ENCODE measurements around the gene ADI1.
"Not testable (repeated sequence)": the region's sequence is repeated elsewhere in the genome, so short reads cannot be mapped to it uniquely, and the experiment has no call there.

Gene ADI1

GRCh38 chr2:3492475-3492787 is 26.9 kb downstream of the ADI1 start:
- DNase-seq = not testable (repeated sequence)

DNA sequence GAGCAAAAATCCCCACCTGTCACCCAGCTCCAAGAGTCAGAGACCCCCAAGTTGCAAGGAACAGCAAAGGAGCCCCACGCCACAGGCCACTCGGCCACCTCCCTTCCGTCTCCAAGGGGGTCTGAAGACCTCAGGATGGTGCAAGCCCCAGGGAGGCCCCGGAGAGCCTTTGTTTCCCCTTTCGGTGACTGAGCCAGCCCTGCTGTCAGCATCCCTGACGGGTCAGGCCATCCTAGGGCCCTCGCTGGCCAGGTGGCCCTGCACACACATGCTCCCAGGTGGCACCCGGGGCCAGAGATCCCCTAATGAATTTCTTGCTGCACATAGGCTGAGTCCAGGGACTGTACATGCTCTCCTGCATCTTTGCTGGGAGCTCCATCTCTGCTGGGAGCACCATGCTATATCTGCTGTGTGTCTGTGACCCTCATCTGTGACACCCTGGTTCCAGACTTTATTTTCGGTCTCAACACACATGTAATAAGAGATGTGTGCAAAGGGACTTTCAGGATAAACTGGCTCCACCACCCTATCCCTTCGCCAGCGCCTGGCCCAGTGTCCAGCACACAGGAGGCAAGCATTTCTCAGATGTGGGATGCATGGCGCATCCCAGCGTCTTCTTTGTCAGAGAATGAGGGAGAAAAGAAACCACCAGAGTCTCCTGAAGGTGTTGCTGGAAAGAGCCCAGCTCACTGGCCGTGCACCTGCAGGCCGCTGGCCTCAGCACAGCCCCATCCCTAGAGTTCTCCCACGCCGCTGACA is 27.4 kb downstream of the ADI1 start:
- no peak for DNase-seq

- no peak for DNase-seq
Measured at GRCh38 chr2:3491306-3491705, 28.0 kb downstream of the ADI1 start.

GRCh38 chr2:3490191-3491170 is 28.9 kb downstream of the ADI1 start:
- DNase-seq = no peak

- DNase-seq = no peak
Measured at GRCh38 chr2:3489764-3490115, 29.6 kb downstream of the ADI1 start.

- DNase-seq = no peak
Measured at GRCh38 chr2:3488855-3489763, 30.2 kb downstream of the ADI1 start.

GRCh38 chr2:3488061-3488531 is 31.2 kb downstream of the ADI1 start:
- no peak for DNase-seq

DNA sequence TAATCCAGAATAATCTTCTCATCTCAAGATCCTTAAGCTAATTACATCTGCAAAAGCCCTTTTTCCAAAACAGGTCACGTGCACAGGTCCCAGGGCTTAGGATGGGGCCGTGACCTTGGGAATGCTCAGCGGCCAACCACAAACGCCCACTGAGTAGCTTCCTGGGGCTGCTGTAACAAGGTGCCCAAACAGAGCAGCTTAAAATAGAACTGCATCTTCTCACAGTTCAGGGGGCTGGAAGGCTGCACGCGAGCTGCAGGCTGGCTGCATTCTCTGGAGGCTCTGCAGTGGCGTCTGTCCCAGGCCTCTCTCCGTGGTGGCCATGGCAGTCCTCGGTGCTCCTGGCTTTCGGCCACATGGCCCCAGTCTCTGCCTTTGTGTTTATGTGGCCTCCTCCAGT is 31.9 kb downstream of the ADI1 start:
- DNase-seq = no peak

DNA sequence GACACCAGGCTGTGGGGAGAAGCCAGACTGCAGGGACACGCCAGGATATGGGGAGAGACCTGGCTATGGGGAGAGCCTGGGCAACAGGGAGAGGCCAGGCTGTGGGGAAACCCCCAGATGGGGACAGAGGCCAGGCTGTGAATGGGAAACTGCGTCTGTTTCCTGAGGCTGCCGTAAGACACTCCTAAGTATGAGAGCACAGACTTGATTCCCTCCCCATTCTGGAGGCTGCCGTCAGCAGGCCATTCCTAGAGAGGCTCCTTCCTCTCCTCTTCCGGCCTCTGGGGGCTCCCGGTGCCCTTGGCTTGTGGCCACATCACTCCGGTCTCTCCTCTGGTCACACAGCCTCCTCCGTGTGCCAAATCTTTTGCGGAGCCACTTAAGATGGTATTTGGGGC is 32.3 kb downstream of the ADI1 start:
- no peak for DNase-seq

DNA sequence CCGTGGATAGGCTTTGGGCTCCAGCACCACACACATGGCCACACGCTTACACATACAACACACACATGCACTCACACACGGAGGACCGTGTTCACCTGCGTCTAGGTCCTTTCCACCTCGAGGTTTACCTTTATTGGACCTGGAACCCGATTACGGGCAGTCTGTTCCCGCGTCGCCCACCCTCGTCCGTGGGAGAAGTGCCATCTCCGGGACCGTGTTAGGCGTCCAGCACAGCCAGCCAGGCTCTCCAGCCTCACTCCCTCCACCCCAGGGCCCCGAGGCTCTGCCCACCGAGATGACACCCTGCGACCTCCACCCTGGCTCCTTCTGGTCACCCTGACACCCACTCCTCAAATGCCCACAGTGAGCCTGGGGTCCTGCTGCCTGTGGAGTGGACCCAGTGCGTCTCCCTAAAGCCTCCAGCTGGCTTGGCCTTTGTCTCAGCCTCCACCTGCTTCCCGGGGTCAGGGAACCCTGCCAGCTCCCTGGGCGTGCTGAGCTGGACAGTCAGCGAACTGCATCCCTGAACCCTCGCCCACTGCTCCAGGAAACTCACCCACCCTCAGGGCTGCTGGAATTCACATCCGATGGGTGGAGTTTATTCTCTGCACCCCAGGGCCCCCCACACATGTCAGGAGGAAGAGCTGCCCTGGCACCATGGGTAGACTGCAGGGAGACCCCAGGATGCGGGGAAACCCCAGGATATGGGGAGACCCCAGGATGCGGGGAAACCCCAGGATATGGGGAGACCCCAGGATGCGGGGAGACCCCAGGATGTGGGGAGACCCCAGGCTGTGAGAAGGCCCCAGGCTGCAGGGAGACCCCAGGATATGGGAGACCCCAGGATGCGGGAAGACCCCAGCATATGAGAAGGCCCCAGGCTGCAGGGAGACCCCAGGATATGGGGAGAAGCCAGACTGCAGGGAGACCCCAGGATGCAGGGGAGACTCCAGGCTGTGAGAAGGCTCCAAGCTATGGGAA is 33.0 kb downstream of the ADI1 start:
- DNase-seq = no peak

DNA sequence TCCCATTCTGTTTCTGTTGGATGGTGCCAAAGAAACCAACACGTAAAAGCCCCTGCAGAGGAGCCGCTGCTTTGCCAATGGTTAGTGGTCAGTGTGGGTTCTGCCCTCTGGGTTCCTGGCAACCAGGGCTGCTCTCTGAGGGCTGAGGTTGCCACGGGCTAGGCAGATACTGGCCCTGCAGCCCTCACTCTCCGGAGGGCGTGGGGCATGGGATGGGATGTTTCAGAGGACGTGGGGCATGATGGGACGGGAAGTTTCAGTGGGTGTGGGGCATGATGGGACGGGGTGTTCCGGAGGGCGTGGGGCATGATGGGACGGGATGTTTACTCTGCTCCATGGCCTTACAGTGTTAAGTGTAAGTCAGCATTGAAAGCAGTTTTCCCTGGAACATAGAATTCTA is 34.2 kb downstream of the ADI1 start:
- DNase-seq = no peak

DNA sequence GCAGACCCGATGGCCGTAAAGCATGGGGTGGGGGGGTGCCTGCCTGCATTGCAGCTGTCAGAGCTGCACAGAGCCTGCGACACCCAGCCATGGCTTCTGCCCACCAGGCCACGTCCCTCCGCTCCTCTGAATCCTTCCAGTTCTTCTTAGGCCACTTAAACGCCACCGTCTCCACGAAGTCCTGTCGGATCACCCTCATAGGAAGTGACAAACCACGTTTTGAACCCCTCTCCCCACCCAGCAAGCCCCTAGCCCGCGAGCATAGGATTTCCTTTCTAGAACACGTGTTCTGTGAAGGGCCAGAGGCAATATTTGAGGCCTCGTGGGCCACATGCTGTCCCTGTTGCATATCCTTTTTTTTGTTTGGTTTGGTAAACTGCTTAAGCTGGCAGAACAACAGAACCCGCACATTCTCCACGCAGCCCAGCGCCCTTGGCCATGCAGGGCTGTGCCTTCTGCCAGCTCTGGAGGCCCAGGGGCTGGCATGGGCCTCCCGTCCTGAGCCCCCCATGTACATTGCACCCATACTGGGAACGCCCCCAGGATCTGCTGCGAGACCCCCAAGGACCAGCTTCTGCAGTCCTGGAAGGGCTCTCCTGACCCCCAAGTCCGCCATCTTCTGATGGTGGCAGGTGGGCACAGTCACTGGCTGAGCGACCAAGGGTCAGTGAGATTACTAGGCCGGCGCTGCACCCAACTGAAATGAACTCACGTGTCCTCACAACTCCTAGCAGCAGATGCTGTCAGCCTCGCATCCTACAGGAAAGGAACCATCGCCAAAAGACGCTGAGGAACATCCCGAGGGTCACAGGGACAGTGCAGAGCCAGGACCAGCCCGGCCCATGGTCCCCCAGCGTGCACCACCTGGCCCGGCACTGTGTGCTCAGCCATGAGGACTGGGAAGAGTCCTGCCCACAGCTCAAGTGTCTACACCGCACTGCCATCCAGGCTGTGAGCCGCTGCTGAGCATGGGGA is 35.1 kb downstream of the ADI1 start:
- DNase-seq = no peak

DNA sequence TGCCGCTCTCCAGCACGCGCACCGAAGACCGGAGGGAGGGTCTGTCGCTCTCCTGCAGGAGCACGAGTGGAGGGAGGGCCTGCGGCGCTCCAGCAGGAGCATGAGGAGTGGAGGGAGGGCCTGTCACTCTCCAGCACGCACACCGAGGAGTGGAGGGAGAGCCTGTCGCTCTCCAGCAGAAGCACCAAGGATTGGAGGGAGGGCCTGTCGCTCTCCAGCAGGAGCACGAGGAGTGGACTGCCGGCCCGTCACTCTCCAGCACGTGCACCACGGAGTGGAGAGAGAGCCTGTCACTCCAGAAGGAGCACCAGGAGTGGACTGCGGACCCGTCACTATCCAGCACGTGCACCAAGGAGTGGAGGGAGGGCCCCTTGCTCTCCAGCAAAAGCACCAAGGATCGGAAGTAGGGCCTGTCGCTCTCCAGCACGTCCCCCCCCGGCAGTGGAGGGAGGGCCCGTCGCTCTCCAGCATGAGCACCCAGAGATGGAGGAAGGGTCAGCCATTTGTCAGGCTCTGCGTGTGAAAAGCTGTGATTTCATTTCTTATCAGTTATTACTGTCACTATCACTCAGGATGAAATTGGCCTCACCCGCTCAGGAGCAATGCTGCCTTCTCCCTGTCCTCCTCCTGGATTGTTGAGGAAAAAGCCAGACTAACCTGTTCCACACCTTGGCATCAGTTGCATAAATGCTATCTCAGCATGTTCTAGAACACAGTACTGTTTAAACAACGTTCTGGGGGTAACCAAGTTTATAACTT is 35.9 kb downstream of the ADI1 start:
- DNase-seq = no peak

DNA sequence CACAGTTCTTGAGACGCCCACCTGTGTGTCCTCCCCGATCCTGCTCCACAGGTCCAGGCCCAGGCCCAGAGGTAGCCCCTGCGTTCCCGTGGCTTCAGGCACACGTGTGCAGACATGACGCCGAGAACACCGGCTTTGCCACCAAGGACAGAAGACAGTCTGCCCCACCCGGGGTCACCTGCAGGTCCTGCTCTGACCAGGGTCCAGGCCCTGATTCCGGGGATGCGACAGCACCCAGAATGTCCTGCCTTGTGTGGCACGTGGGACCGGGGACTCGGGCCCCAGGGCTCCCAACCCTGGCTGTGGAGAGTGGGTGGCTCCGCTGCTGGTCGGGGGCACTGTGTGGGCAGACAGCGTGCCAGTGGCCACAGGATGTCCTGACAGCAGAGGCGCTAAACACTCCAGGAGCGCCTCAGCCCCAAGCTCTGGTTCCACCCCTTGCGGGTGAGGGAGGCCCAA is 36.9 kb downstream of the ADI1 start:
- DNase-seq = no peak

DNA sequence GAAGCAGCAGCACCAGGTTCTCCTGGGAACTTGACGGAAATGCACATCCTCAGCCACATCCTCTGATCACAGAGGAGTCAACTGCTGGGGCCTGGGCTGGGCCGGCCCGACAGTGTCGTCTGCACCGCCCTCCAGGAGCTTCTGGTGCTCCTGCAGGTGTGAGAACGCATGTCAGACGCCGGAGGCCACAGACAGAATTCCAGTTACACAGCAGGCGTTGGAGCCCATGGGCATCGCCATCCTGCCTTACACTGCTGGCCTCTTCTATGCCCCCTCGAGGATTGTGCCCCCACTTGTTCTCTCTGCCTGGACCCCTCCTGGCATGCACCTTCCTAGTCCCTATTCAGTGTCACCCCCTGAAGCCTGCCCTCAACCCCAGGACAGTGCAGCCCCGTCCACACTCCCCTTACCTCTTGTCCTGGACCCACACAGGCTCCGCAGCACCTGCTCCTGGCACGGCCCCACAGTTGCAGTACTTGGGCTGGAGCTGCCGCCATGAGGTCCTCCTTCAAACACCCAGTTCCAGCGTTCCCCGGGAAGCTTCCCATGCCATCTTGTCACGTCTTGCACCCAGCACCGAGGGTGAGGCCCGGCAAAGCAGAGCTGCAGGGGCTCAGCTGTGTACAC is 37.5 kb downstream of the ADI1 start:
- no peak for DNase-seq

- DNase-seq = no peak
Measured at GRCh38 chr2:3481011-3481400, 38.3 kb downstream of the ADI1 start.

DNA sequence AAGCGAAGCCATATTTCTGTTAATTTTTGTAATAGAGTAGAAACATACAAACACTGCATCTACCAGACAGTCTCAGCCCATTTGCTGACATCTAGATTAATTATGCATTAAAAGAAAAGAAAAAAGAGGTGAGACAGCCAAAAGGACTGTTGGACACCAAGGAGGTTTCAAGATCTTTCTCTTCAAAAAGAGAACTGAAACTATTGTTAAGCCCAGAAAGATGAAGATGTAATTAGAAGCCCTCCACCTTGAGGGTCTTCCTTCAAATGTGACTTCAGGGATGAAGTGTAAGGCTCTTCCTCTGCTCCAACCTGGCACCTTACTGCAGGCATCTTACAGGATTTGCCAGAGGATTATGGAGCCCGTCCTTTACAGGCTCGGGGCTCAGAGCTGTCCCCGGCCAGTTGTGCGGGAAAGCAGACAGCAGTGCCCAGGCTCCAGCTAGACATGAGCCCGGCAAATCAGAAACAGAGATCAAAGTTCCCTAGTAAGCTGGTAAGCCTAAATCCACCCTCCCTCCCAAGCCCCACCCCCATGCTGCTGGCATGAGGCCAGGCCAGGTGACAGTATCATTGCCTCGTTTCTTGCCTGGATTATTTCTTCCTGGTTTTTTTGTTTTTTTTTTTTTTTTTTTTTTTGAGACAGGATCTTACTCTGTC is 38.9 kb downstream of the ADI1 start:
- no peak for DNase-seq

- no peak for DNase-seq
Measured at GRCh38 chr2:3479430-3480320, 39.7 kb downstream of the ADI1 start.

Data from NCI-H1092 treated with DMSO at 0.1 percent for 48 hours (cell line).